Measurements from ENCODE around the gene GPR62. TPM values are rescaled to one million over a fixed set of nuclear protein-coding genes. Genes with fewer than 3 reads are reported as not detected.
"Not testable (repeated sequence)": the region's sequence is repeated elsewhere in the genome, so short reads cannot be mapped to it uniquely, and the experiment has no call there.

GPR62 gene
- total and polyA plus RNA-seq, 2 donors (not counting 3 experiments of a cell fraction or from before 2014, with no cell fraction given) = 0.04 to 0.15 TPM

GRCh38 chr3:51992017-51992682, 37.0 kb downstream of the GPR62 start:
- no peak overlapping the region for H2AFZ ChIP-seq (ENCODE audit: low read depth, low read length)
- TF ChIP-seq MYC (IDR thresholded peaks at IDR 0.05; ENCODE audit: low read depth, low read length) (no peak), POLR2A (IDR thresholded peaks at IDR 0.05; ENCODE audit: low read depth, low read length) (peak; percentile 67), GATA2 (IDR thresholded peaks at IDR 0.05; ENCODE audit: insufficient read depth, insufficient read length, low read depth, low read length) (no peak), EZH2 (IDR thresholded peaks at IDR 0.05; ENCODE audit: borderline replicate concordance, low read depth, low read length, severe bottlenecking) (no peak), MAX (IDR thresholded peaks at IDR 0.05; ENCODE audit: insufficient read depth, insufficient read length) (no peak), CTCF (IDR thresholded peaks at IDR 0.05; ENCODE audit: extremely low read depth in 1 of 2, insufficient read depth in 1 of 2, low read depth in 1 of 2, low read length in 2 of 2) (no peak), FOS (IDR thresholded peaks at IDR 0.05; ENCODE audit: borderline replicate concordance, insufficient read depth, low read length) (no peak)
- H3K4me3 ChIP-seq (replicated peaks in 1 of 3; ENCODE audit: insufficient read depth in 1 of 3, low read depth in 1 of 3, low read length in 3 of 3) = no peak overlapping the region
- H3K79me2 ChIP-seq (ENCODE audit: control insufficient read depth, insufficient read depth, low read length) = peaks cover 30% of the 10 kb centered on the region
- no peaks in the 10 kb centered on the region for H3K9me1 ChIP-seq (replicated peaks; ENCODE audit: control insufficient read depth, extremely low read depth, insufficient read depth, low read length)
- no peaks in the 10 kb centered on the region for H4K20me1 ChIP-seq (replicated peaks; ENCODE audit: control insufficient read depth, extremely low read depth, insufficient read depth, low read length)
- BruUV-seq (replicated peaks) = no TSS peak
- no peaks in the 10 kb centered on the region for H3K27me3 ChIP-seq (ENCODE audit: control insufficient read depth in 2 of 2, insufficient read depth in 2 of 2, low read length in 2 of 2)
- no peak overlapping the region for H3K4me2 ChIP-seq (ENCODE audit: insufficient read depth, low read length)
- no peaks in the 10 kb centered on the region for H3K9me3 ChIP-seq (replicated peaks; ENCODE audit: control insufficient read depth, insufficient read depth, low read length)
- dilution Hi-C loops (cut with MboI; ENCODE audit: extremely low pct_ligation_motif_present, low sequenced_read_pairs) (loop anchor here (10.0 kb wide), 1 partner anchor 153 kb away; no protein-coding TSS in a partner anchor), intact Hi-C loops (cut with micrococcal nuclease) (no loop called here)
- no peak overlapping the region for H3K27ac ChIP-seq (ENCODE audit: insufficient read depth, low read depth, low read length)
- DNase-seq (ENCODE audit: low read depth, low spot score) (no peak), FAIRE-seq (no peak)
- peaks cover 14% of the 10 kb centered on the region for H3K4me1 ChIP-seq (ENCODE audit: control insufficient read depth, extremely low read depth, insufficient read depth, low read length)
- H3K9ac ChIP-seq (replicated peaks; ENCODE audit: extremely low read depth, insufficient read depth, low read length) = no peak overlapping the region
- CTCF ChIA-PET = interaction anchor here (1.0 to 1.4 kb wide), 2 partner anchors 9 to 64 kb away, joined by 3 to 4 read pairs; partner anchors contain the start of gene DUSP7
- H3K36me3 ChIP-seq (ENCODE audit: control insufficient read depth in 2 of 2, extremely low read depth in 1 of 2, insufficient read depth in 2 of 2, low read length in 2 of 2) = peaks cover 16 to 20% of the 10 kb centered on the region in 2 experiments
- POLR2A ChIA-PET = interaction anchor here (1.1 to 1.3 kb wide), 2 partner anchors 8 to 9 kb away, joined by 3 to 6 read pairs; partner anchors contain the start of gene ACY1

- POLR2A ChIA-PET, FAIRE-seq: not testable (repeated sequence)
- dilution Hi-C loops (cut with MboI; ENCODE audit: extremely low pct_ligation_motif_present, low sequenced_read_pairs) = loop anchor here (10.0 kb wide), 1 partner anchor 151 kb away; no protein-coding TSS in a partner anchor
Measured at GRCh38 chr3:51993657-51994056, 38.5 kb downstream of the GPR62 start.

More at GRCh38 chr3:51993657-51994056, 38.5 kb downstream of the GPR62 start:
- BruUV-seq (replicated peaks); H3K4me3 ChIP-seq (replicated peaks in 1 of 3; ENCODE audit: insufficient read depth in 1 of 3, low read depth in 1 of 3, low read length in 3 of 3); H3K9me3 ChIP-seq (replicated peaks; ENCODE audit: control insufficient read depth, insufficient read depth, low read length); H3K27me3 ChIP-seq (ENCODE audit: control insufficient read depth in 2 of 2, insufficient read depth in 2 of 2, low read length in 2 of 2); intact Hi-C loops (cut with micrococcal nuclease); H3K4me2 ChIP-seq (ENCODE audit: insufficient read depth, low read length); H3K9me1 ChIP-seq (replicated peaks; ENCODE audit: control insufficient read depth, extremely low read depth, insufficient read depth, low read length); H3K9ac ChIP-seq (replicated peaks; ENCODE audit: extremely low read depth, insufficient read depth, low read length); H3K27ac ChIP-seq (ENCODE audit: insufficient read depth, low read depth, low read length); H2AFZ ChIP-seq (ENCODE audit: low read depth, low read length); H4K20me1 ChIP-seq (replicated peaks; ENCODE audit: control insufficient read depth, extremely low read depth, insufficient read depth, low read length); DNase-seq (ENCODE audit: low read depth, low spot score): not testable (repeated sequence)
- peaks cover 16 to 20% of the 10 kb centered on the region in 2 experiments for H3K36me3 ChIP-seq (ENCODE audit: control insufficient read depth in 2 of 2, extremely low read depth in 1 of 2, insufficient read depth in 2 of 2, low read length in 2 of 2)
- CTCF ChIA-PET = interaction anchor here (2.7 kb wide), 1 partner anchor 11 kb away, joined by 13 read pairs; the partner anchor contains the start of gene ACY1
- peaks cover 30% of the 10 kb centered on the region for H3K79me2 ChIP-seq (ENCODE audit: control insufficient read depth, insufficient read depth, low read length)
- H3K4me1 ChIP-seq (ENCODE audit: control insufficient read depth, extremely low read depth, insufficient read depth, low read length) = peaks cover 19% of the 10 kb centered on the region

Measured in endothelial cell of umbilical vein (primary cell).